A549 (cell line): Measurements from ENCODE around the gene FAM50A.

Experiments
- CEBPB ChIP-seq, 2 experiments: fragments of >200 bp in 1 of 2; sonication (Bioruptor Twin) in 1 of 2; formaldehyde crosslinking in 1 of 2; IDR thresholded peaks; 2 replicates each; pipeline ENCODE4 v1.6.1; 2012 to 2016
- ESRRA ChIP-seq: fragments of 150-350 bp; IDR thresholded peaks from 2 replicates; pipeline ENCODE4 v1.6.1; 2014; ENCODE audit warnings: mild to moderate bottlenecking, low read length, borderline replicate concordance
- POLR2A ChIP-seq: IDR thresholded peaks from 2 replicates; pipeline ENCODE4 v1.6.1; 2012; ENCODE audit warnings: mild to moderate bottlenecking, low read length
- RAD21 ChIP-seq, 2 experiments: fragments of >200 bp in 1 of 2; sonication (Bioruptor Twin) in 1 of 2; formaldehyde crosslinking in 1 of 2; IDR thresholded peaks in 1 of 2; conservative IDR thresholded peaks in 1 of 2; 2 replicates in 1 of 2; 3 replicates in 1 of 2; pipeline ENCODE4 v1.6.1; 2012 to 2018; ENCODE audit warnings: inconsistent platforms in 1 of 2
- RARB ChIP-seq: fragments of 250-450 bp; sonication (Bioruptor Pico); IDR thresholded peaks from 2 replicates; pipeline ENCODE4 v1.8.0; 2021; ENCODE audit warnings: mild to moderate bottlenecking, moderate library complexity
- RCOR1 ChIP-seq: fragments of 150-350 bp; IDR thresholded peaks from 2 replicates; pipeline ENCODE4 v1.6.1; 2014; ENCODE audit warnings: antibody characterized with exemption, low read length, low read depth
- REST ChIP-seq: fragments of 200-600 bp; sonication (generic); IDR thresholded peaks from 2 replicates; pipeline ENCODE4 v1.6.1; 2016; ENCODE audit warnings: antibody characterized with exemption, mild to moderate bottlenecking, moderate library complexity
- RFX5 ChIP-seq: fragments of 450-650 bp; IDR thresholded peaks from 2 replicates; pipeline ENCODE4 v1.7.1; 2014; ENCODE audit warnings: antibody characterized with exemption, mild to moderate bottlenecking, moderate library complexity
- RNF2 ChIP-seq: fragments of 200-600 bp; sonication (generic); IDR thresholded peaks from 2 replicates; pipeline ENCODE4 v1.6.1; 2016; ENCODE audit warnings: low read depth, mild to moderate bottlenecking, antibody characterized with exemption, moderate library complexity, borderline replicate concordance
- USF2 ChIP-seq: fragments of 450-650 bp; IDR thresholded peaks from 2 replicates; pipeline ENCODE4 v1.6.1; 2014; ENCODE audit warnings: antibody characterized with exemption
- ZSCAN20 ChIP-seq: fragments of 250-450 bp; sonication (Bioruptor Pico); IDR thresholded peaks from 2 replicates; pipeline ENCODE4 v1.8.0; 2022; ENCODE audit warnings: mild to moderate bottlenecking, moderate library complexity
- TF ChIP-seq, protein P1 (sequence below): fragments of >200 bp; sonication (Bioruptor Twin); formaldehyde crosslinking; IDR thresholded peaks from 3 replicates; pipeline ENCODE4 v1.5.1; 2016

GRCh38 chrX:154471839-154472684 is 28.1 kb downstream of the FAM50A start:
- TF ChIP-seq, protein P1, sequence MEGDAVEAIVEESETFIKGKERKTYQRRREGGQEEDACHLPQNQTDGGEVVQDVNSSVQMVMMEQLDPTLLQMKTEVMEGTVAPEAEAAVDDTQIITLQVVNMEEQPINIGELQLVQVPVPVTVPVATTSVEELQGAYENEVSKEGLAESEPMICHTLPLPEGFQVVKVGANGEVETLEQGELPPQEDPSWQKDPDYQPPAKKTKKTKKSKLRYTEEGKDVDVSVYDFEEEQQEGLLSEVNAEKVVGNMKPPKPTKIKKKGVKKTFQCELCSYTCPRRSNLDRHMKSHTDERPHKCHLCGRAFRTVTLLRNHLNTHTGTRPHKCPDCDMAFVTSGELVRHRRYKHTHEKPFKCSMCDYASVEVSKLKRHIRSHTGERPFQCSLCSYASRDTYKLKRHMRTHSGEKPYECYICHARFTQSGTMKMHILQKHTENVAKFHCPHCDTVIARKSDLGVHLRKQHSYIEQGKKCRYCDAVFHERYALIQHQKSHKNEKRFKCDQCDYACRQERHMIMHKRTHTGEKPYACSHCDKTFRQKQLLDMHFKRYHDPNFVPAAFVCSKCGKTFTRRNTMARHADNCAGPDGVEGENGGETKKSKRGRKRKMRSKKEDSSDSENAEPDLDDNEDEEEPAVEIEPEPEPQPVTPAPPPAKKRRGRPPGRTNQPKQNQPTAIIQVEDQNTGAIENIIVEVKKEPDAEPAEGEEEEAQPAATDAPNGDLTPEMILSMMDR, result no peak
- TF ChIP-seq RARB, result no peak
- no peak for TF ChIP-seq RNF2
- TF ChIP-seq RFX5, result no peak
- TF ChIP-seq RCOR1, result no peak
- no peak for TF ChIP-seq ZSCAN20 (CRISPR knock-in tag)
- no peak for TF ChIP-seq RAD21 (conservative IDR thresholded peaks at IDR 0.05 in 1 of 2, IDR thresholded peaks at IDR 0.05 in 1 of 2)
- TF ChIP-seq POLR2A, result no peak
- no peak for TF ChIP-seq USF2
- TF ChIP-seq CEBPB (IDR thresholded peaks at IDR 0.05), result no peak
- TF ChIP-seq ESRRA, result no peak
- TF ChIP-seq REST, result no peak
